GM18858 (cell line): ENCODE results near the gene RHPN2.
"Not testable (repeated sequence)": the region's sequence is repeated elsewhere in the genome, so short reads cannot be mapped to it uniquely, and the experiment has no call there.

Source experiments
- ATAC-seq: cut with Tn5 transposase; IDR thresholded peaks from one replicate; pipeline ENCODE4 v1.9.1; 2021; ENCODE audit not compliant: unreplicated experiment

Gene RHPN2

DNA sequence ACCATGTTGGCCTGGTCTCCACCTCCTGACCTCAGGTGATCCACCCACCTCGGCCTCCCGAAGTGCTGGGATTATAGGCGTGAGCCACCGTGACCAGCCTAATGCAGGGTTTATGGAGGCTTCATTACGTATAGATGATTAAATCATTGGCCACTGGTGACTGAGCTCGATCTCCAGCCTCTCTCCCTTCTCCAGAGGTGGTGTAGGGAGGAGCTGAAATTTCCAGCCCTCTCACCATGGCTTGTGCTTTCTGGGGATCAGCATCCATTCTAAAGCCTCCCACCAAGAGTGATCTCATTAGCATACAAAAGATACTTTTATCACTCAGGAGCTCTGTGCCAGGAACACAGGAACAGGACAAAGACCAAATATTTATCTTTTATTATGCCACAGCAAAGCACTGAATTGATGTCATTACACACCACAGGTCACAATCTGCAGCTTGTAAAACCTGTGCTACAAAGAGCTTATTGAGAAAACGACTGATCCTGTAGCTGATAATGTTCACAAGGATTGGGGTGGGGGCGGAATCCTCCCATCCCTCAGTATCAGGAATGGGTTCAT, 32.4 kb downstream of the RHPN2 start:
- ATAC-seq: no peak

DNA sequence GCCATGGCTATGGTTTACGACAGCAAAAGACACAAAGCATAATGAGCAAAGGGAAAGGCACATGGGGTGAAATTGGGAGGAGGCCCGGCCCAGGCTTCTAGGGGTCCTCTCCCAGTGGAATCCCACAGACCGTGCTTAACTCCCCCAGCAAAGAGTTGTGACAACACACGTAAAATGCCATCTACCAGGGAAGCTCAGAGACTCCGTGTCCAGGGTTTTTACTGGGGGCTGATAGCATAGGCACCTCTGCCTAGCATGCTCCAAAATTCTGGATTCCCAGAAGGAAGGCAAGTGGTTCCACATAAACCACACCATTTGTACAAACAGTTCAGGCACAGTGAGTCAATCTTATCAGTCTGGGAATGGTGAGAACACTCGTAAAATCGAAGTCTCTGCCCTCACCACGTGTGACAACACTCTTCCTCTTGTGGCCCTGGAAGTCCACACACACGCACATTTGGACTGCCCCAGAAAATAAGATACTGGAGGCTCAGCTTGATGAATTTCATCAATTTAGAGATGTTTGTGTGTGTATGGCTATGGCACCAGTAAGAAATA, 34.9 kb downstream of the RHPN2 start:
- no peak for ATAC-seq

DNA sequence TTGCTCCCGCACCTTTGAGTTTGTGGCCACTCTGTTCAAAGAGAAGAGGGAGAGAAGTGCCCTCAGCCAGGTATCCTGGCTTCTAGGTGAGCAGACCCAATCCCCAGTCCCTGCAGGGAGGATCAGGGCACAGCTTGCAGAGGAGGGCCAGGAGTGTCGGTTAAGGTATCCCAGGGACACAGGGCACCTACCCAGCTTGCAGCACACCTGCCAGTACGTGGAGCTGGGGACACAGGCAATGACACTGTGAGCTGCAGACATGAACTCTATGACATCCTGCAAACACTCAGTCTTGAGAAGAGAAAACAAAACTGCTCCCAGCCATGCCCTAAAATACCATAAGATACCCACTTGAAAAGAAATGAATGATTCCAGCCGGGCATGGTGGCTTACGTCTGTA, 38.1 kb downstream of the RHPN2 start:
- not testable (repeated sequence) for ATAC-seq

DNA sequence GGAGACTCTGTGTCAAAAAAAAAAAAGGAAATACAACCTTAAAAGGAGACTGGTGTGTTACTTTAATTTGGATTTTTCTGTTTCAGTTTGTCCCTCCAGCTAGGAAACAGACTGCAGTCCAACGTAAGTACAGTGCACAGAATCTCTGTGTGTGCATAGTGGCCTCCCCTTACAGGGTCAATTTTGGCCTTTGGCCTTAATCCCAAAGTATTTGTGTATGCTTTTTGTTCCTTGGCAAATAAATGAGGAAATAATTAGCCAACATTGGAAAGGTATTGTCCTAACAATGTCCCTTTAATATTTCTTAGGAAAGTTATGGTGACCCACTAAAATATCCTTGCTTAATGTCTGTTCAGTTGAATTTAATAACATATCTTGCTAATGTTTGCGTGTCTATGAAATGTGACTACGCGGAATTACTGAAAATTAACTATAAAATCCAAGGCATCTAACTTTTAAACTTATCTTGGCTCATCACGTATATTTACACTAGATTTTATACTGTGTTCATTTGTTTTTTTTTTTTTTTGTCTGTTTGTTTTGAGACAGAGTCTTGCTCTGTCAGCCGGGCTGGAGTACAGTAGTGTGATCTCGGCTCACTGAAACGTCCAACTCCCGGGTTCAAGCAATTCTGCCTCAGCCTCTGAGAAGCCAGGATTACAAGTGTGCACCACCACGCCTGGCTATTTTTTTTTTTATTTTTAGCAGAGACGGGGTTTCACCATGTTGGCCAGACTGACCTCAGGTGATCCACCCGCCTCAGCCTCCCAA, 39.0 kb downstream of the RHPN2 start:
- ATAC-seq: not testable (repeated sequence)

DNA sequence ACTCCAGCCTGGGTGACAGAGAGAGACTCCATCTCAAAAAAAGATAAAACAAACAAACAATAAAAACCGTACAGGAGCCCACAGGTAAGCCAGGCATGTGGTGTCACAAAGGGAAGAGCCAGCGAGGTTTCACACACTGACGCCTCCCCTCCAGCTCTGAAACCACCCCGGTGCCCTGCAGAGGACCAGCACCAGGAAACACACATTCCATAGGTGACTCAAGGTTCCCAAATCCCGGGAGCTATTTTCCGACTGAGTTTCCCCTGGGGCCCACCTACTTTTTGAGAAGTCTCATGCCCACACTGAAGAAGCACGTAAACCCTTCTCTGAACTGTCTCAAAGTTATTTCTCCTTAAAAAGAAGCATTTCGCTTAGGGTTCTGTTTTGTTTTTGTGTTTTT, 40.3 kb downstream of the RHPN2 start:
- ATAC-seq: no peak

DNA sequence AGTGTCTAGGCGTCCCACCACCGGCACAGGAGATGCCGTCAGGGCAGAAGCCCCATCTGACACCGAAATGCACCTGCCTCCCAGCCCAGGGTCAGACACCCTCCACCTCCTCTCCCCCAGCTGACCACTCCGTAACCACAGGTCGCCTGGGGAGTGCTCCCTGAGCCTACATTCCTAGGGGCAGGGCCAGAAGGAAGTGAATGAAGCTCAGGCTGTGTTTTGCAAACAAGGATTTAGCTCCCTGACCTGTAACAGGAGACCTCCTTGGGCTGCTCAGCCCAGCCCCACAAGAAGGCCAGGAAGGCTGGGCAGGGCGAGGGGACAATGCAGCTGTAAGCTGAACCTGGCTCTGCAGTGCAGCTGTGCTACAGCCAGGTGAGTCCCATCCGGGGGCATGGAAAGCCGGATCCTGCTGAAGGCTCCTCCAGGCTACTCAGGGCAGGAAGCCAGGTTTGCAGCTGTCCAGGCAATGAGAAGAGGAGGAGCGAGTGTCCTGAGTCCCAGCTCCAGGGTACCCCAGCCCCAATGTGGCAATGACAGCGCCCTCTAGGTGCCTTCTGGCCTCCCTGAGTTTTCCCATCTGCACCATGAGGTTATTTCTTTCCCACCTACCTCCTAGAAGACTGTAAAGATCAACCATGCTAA, 42.1 kb downstream of the RHPN2 start:
- no peak for ATAC-seq

DNA sequence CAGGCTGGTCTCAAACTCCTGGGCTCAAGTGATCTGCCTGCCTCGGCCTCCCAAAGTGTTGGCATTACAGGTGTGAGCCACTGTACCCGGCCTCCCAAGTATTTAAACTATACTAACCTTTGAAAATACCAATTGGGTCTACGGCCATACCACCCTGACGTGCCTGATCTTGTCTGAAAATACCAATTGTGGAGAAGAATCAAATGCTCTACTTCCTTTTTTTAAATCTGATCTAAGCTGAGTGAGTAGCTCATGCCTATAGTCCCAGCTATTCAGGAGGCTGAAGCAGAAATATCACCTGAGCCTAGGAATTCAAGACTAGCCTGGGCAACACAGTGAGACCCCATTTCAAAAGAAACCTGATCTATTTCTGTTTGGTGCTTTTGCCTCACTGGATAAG, 53.8 kb downstream of the RHPN2 start:
- not testable (repeated sequence) for ATAC-seq

DNA sequence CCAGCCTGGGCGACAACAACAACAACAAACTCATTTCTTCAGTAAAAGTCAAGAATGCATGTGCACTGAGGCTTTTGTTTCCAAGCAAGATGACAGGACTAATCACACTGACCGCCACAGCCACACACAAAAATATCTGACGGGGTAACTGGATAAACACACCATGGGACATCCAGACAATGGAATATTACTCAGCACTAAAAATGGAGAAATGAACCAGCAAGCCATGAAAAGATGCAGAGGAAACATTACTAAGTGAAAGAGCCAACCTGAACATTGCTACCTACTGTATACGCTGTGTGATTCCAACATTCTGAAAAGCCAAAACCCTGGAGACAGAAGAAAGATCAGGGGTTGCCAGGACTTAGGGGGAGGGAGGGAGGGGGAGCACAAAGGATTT, 56.0 kb downstream of the RHPN2 start:
- no peak for ATAC-seq

DNA sequence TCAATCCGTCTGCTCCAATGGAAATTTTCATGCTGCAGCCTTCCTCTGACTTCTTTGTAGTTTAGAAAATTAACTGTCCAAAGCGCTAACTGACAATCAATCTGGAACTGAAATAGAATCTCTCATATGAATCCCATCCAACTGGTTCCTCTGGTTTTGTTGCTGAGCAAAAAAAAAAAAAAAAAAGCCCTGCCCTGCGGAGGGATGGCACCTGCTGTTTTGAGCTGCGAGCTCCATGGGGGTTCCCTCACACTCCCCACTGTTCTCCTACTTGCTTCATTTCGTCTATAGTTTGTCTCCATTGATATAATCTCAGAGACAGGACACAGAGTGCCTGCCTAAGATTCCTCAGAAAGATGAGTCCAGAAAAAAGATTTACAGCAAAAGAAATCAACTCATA, 59.2 kb downstream of the RHPN2 start:
- ATAC-seq: no peak

DNA sequence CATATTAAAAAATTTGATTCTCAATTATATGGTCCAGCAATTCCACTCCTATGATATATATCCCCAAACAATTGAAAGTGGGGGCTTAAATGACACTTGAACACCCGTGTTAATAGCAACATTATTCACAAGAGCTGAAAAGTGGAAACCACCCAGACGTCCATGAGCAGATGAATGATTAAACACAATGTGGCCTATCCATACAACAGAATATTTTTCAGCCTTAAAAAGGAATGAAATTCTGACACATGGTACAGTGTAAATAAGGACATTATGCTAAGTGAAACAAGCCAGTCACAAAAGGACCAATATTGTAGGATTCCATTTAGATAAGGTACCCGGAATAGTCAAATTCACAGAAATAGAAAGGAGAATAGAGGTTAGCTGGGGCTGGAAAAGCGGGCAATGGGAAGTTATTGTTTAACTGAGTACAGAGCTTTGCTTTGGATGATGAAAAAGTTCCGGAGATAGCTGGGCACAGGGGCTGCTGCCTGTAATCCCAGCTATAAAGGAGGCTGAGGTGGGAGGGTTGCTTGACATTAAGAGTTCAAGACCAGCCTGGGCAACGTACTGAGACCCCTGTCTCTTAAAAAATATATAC, 61.2 kb downstream of the RHPN2 start:
- not testable (repeated sequence) for ATAC-seq

DNA sequence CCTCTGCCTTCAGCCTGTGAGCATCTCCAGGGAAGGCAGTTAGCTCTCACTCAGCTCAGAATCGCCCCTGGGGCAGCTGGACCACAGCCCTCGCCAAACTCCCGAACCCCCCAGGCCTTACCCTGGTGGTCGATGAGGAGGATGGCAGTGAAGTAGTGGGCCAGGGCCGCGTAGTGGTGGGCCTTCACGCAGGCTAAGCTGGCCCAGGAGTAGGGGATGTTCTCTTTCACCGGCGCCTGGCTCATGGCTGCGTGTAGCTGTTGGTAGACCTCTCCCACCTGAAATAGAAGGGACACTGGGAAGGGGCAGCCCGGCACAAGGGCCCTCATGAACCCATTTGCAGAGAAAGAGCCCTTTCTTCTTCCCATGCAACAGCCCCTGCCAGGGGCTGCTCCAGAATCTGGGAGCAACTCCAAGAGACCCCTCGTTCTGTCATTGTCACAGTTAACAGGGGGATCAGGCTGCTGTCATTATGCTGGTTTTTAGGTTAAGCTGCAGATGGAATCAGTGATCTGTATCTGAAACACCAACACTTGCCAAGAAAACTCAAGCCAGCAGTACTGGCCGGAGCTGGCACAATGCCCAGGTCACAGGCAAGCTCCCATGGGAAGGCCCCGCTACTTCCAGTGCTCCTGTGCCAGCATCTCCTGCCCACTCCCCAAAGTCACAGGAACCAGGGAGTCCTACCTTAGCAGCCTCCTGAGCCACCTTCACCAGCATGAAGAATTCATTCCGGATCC, 62.4 kb downstream of the RHPN2 start:
- not testable (repeated sequence) for ATAC-seq

DNA sequence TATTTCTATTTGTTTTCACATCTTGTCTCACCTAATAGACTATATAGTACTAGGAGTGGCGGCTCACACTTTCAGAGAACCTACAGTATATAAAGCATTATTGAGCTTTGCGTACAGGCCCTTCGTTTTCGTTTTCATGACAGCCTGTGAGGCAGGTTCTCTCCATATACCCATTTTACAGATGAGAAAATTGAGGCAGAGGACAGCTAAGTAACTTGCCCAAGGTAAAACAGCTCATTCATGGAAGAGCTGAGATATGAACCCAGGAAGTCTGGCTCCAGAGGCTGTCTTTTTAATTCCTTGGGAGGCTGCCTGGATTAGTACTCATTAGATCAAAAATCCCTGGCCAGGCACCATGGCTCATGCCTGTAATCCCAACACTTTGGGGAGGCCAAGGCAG, 63.8 kb downstream of the RHPN2 start:
- no peak for ATAC-seq

DNA sequence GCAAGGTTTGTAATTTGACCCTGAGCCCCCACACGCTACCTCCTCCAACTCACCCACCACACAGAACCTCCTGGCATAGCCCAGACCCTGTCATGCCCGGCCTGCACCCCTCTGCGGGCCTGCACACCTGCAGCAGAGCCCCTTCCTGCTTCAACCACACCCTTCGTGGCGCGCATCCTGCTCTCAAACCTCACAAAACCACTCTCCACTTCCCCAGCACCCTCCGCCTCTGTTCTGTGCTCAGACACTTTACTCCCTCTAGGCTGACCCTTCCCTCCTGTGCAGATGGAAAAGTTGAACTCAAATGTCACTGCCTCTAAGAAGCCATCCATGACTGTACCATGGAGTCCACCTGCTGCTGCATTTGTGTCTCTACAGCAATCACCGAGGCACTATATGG, 64.2 kb downstream of the RHPN2 start:
- ATAC-seq: no peak

DNA sequence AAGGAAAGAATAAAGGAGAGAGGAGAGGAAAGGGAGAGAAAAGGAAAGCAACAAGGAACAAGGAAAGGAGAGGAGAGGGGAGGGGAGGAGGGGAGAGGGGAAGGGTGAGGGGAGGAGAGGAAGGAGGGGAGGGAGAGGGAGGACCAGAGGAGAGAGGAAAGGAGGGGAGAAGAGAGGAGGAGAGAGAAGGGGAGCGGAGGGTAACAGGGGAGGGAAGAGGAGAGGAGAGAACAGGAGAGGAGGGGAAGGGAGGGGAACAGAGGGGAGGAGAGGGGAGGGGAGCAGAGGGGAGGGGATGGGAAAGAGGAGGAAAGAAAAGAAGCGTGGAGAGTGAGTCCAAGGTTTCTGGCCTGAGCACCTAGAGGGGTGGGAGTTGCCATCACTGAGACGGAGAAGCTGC, 66.0 kb downstream of the RHPN2 start:
- ATAC-seq: no peak

DNA sequence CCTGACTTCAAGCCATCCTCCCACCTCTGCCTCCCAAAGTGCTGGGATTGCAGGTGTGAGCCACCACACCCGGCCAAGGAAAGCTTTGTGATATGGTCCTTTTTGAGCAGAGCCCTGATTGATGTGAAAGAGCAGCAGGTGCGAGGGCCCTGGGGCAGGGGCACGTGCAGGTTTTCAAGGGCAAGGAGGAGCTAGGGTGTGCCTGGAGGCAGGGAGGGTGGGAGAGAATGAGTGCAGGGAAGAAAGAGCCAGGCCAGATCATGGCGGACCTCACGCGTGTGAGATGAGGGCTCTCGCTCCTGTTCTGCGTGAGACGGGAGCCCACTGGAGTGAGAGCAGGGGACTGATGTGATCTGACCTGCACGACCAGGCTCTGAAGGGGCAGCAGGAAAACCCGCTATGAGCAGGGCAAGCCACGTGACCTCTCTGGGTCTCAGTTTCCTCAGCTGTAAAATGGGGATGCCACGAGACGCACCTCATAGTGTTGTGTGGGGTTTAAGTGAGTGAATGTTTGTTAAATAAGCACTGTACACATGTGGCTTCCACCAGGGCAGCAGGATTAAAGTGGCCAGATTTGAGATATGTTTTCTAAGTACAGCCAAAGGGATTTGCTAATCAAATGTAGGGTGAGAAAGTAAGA, 66.9 kb downstream of the RHPN2 start:
- no peak for ATAC-seq

DNA sequence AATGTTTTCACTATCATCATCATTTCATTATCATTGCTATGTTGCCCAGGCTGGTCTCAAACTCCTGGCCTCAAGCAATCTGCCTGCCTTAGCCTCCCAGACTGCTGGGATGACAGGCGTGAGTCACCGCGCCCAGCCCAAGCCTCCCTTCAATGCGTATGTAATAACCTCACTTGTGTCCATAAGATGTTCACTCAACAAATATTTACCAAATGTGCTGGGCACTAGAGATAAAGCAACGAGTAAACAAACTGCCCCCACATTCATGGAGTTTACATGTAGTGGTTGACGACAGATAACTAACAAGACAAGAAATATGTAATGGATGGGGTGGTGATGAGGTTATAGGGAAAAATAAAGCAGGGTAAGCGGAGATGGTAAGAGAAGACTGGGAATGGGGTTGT, 67.6 kb downstream of the RHPN2 start:
- ATAC-seq: not testable (repeated sequence)

DNA sequence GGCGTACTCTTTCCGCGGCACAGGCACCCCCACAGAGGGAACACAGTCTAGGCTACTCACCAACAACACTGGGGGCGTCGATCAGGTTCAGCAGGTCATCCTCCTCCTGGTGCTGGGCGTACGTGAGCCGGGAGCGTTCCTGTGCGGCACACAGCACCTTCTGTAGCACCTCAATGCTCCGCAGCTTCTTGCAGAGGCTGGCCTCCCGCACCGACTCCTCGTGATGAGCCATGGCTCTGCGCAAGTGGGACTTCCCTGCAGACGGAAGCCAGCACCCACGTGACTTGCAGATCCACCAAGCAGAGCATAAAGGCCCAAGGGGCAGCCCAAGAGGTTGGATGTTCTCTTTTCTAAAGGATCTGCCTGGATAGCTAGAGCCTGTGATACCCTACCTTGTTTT, 68.7 kb downstream of the RHPN2 start:
- not testable (repeated sequence) for ATAC-seq

DNA sequence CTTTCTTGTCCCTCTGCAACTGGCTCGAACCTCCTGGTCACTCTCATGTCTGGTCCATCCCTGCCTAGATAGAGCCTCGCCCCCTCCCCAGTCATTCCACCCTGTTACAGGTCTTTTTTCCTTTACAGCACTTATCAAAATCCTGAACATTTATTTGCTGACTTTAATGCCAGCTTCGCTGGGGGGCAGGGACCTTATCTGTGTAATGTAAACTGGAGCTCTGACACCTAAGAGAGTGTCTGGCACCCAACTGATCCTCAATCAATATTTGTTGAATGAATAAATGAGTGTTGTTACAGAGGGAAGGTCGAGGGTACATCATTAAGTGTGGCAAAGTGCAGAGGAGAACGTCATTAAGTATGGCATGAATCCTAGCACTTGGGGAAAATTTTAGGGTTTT, 76.0 kb downstream of the RHPN2 start:
- no peak for ATAC-seq

DNA sequence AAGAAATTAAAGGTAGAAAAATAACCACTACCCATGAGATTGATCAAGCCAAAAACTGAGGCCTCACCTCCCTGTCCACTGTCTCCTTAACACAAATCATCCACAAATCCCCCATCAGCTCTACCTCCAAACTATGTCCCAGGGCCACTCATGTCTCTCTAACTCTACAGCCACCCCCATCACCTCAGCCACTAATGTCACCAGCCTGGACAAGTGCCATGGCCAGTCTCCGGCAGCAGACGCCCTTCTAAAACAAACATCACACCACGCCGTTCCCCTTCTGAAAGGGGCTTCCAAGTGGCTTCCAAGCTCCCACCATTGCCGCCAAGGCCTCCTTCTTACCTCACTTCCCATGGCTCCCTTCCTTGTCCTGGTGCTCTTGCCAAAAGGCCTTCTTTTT, 76.4 kb downstream of the RHPN2 start:
- ATAC-seq: not testable (repeated sequence)

DNA sequence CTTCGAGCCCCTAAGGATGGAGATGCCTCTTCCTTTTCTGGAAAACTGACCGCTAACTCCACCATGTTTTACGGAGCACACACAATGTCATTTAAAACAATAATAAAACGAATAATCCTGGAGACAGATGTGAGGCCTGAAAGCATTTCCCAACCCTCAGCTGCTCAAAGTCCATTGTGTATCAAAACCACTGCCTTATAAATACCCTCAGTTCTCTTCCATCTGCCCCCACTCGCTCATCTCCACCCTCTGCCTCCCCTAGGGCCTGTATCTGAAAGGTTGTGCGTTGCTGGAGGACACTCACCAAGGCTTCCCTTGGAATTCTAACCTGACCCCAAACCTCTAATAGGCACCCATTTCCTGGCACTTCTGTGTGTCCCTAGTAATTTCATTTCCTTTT, 82.2 kb downstream of the RHPN2 start:
- not testable (repeated sequence) for ATAC-seq
